D721Med (cell line): ENCODE data around the gene BAIAP2.
A peak's percentile ranks its signal among the peaks of the same experiment; 100 is the strongest.

ENCODE experiments used
- DNase-seq: peaks from one replicate; pipeline ENCODE4 v3.0.0; 2011; ENCODE audit warnings: low spot score; ENCODE audit not compliant: insufficient read length
- FAIRE-seq: peaks from 2 replicates; lab custom pipeline; 2011; peaks lifted over from hg19 to GRCh38; lab: Jason Lieb, UNC
- CTCF ChIP-seq: IDR thresholded peaks from 2 replicates; pipeline ENCODE4 v1.5.1; 2012; ENCODE audit warnings: mild to moderate bottlenecking, control low read depth; ENCODE audit not compliant: insufficient read depth; ENCODE audit errors: missing control alignments

The BAIAP2 gene

GRCh38 chr17:81097134-81097942 is 62.4 kb downstream of the BAIAP2 start:
- DNase-seq (no peak), FAIRE-seq (no peak)
- TF ChIP-seq CTCF = no peak

DNA sequence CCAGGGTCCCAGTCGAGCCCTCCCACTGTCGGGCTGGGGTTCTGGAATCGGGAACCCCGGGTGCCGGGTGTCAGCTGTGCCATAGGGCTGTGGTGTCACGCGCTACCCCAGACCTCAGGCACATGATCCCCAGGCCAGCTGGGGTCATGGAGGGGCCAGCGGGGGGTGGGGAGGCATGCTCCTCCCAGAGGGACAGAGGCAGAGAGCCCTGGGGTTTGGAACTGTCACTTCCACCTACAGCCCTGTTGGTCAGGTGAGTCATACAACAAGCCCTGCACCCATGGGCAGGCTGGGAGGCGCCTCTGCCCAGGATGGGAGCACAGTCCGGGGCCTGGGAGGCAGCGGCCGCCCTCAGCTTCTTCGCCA is 63.0 kb downstream of the BAIAP2 start:
- TF ChIP-seq CTCF = no peak
- DNase-seq (no peak), FAIRE-seq (no peak)

DNA sequence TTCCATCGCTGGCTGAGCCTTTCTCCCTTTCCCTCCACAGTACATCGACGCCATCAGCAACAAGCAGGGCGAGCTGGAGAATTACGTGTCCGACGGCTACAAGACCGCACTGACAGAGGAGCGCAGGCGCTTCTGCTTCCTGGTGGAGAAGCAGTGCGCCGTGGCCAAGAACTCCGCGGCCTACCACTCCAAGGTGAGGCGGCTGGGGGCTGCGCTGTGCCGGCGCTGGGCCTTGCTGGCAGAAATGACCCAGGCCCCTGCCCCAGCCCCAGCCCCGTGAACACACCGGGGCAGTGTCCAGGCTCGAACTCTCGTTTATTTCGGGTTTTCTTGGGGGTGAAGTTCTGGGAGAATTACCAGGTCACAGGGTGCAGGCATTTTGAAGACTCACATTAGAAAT is 64.9 kb downstream of the BAIAP2 start:
- no peak for TF ChIP-seq CTCF
- no peak for FAIRE-seq

DNA sequence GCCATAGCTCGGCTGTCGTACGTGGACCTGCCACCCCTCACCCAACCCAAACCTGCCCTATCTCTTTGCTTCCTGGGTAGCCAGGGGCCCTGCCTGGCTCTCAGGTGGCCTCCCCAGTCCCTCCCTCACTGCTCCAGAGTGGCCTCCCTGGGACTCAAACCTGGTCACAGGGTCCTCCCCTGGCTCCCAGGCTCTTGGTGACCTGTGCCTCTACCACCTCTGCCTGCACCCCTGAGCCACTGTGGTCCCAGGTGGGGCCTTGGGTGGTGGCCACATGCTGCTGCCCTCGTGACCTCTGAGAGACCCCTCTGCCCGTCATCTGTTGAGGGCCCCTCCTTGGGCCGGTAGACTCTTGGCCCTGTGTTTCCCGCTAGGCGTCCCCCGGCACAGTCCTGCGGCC is 65.7 kb downstream of the BAIAP2 start:
- no peak for TF ChIP-seq CTCF
- DNase-seq = no peak
- no peak for FAIRE-seq

More for the DNA sequence above, 64.9 kb downstream of the BAIAP2 start:
- DNase-seq = no peak

DNA sequence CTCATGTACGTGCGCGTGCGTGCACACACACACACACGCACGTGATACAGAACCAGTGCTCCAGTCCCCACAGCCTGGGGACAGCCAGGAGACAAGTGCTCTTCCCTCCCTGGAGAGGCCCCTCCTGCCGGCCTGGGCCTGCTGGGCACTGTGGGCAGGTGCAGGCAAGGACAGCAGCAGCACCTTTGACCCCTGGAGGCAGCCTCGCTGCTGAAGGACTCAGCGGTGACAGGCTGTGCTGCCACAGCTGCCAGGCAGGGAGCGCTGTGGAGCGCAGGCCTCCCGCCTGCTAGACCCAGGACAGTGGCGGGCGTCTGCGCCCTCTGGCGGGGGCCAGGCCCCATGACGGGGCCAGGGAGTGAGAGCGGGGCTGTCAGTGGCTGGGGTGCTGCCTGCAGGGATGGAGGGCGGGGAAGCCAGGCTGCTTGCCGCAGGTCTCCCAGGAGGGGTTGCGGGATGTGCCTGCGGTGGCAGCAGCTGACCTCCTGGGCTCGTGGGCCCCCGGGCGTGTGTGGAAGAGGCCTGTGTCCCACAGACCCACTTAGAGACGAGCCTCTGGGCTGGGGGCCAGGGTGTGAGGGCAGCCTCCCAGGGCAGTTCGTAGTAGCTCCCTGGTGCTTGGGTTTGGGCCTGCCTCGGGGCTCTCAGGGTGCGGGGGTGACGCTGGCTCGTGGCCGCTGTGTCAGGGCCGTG is 66.8 kb downstream of the BAIAP2 start:
- FAIRE-seq (no peak), DNase-seq (peak; percentile 99)
- peak; percentile 100 for TF ChIP-seq CTCF

GRCh38 chr17:81102352-81102751 is 67.4 kb downstream of the BAIAP2 start:
- no peak for FAIRE-seq
- DNase-seq = no peak
- TF ChIP-seq CTCF = no peak

GRCh38 chr17:81102869-81103268 is 67.9 kb downstream of the BAIAP2 start:
- DNase-seq = no peak
- FAIRE-seq = no peak
- TF ChIP-seq CTCF = no peak
